GM19099 (cell line): ENCODE results near the gene MRPL17.

Experiments
- POLR2A ChIP-seq: IDR thresholded peaks from 3 replicates; pipeline ENCODE4 v1.6.1; 2011; ENCODE audit warnings: low read depth; ENCODE audit not compliant: insufficient read length; ENCODE audit errors: extremely low read depth

Gene MRPL17

DNA sequence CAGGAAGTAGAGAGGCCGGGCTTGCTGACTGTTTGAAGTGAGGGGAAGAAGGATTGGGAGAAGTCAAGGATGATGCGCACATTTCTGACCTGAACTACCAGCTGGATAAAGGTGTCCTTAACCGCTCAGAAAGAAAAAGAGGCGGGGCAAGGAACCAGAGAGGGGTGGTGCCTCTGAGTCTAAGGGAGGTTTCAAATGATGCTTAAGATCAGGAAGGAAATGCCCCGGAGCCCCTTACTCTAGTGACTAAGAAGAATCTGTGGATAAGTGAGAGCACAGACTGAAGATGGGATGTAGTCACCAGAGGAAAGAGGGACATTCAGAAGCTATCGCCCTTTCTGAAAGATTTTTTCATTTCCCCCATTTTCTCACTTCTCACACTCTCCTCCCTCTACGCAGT lies 40.2 kb downstream of the MRPL17 start:
- no peak for TF ChIP-seq POLR2A

DNA sequence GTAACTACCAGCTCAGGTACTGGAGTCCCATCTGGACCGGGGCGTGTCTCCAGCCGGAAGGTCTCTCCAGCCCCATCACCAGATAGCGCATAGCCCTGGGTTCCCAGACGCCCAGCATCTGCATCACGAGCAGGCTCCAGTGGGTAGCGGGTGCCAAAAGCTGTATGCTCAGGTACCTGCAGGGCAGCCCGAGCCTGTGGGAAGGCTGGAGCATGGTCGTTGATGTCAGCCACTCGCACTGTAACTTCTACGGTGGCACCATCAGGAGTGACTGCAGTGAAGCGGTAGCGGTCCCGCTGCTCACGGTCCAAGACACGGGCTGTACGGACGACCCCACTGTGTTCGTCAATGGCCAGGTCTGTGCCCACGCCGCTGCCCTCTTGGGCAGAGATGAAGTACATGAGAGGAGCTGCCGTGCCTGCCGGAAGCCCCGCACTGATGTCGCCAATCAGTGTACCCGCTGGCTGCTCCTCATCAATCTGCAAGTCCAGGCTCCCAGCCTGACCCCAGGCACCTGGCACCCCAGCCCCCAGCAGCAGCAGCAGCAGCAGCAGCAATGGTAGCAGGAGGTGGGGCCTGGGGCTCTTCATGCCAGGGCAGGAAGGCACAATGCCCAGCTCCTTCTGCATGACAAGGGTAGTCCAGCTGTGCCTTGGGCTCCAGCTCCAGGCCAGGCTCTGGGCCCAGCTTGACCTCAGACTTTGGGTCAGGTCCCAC lies 42.0 kb downstream of the MRPL17 start:
- no peak for TF ChIP-seq POLR2A

DNA sequence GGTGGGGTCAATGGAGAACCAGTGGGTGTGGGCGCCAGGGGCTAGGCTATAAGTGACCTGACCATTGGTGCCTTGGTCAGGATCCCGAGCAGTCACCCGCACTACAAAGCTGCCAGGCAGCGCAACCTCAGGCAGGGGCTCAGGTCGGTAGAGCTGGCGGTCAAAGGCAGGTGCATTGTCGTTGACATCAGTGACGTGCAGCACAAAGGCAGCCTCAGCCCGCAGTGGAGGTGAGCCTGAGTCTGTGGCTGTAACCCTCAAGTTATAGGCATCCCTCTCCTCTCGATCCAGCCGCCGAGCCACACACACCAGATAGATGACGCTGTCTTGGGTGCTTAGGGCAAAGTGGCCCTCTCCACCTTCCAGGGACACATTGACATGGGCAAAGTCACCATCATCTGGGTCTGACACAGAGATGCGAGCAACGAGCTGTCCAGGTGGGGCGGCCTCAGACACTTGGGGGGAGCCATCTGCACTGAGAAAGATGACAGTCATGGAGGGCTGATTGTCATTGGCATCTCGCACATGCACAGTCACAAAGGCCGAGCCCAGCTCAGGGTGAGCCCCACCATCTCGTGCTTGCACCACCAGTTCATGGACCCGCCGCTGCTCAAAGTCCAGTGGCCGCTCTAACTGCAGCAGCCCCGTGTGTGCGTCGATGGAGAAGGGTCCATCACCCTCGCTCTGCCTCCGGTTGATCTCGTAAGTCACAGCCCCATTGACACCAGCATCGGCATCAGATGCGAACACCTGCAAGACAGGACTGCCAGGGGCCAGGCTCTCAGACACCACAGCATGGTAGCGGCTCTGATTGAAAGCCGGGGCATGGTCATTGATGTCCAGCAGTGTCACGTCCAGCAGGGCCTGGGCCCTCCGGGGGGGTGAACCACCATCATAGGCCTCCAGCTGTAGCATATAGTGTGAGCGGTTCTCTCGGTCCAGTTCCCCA lies 42.8 kb downstream of the MRPL17 start:
- TF ChIP-seq POLR2A, result no peak

DNA sequence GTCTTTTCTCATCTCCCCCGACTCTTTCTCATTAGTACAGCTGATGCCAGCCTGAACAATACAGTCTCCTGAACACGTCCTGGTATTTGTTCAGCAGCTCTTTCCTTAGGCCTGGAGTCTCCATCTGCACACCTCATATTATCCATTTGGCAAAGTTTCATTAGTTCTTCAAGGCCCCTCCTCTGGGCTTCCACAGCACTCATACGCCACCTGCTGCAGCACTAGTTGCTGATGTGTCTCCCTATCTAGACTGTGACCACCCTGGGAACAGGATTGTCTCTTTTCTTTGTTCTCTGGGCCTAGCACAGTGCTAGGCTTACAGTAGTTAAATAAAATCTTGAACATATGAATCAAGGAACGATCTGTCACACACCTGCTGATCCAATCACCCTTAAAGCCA lies 44.7 kb downstream of the MRPL17 start:
- TF ChIP-seq POLR2A, result no peak

DNA sequence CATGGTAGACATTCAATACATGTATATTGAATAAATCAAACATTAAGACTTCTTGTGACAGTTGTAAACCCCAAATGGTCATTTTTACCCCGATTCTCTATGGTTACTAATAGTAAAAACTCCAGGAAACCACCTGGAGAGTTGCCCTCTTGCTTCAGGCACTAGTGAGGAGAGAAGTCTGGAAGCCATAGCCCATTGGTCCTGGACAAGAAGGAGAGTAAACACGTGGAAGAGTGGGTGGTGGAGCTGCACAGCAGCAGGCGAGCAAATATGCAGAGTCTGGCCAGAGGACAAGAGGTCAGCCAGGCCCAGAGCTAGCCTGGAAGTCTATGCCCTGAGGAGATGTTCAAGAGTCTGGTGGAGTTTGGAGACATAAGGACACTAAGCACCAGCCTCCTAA lies 45.3 kb downstream of the MRPL17 start:
- TF ChIP-seq POLR2A, result no peak

DNA sequence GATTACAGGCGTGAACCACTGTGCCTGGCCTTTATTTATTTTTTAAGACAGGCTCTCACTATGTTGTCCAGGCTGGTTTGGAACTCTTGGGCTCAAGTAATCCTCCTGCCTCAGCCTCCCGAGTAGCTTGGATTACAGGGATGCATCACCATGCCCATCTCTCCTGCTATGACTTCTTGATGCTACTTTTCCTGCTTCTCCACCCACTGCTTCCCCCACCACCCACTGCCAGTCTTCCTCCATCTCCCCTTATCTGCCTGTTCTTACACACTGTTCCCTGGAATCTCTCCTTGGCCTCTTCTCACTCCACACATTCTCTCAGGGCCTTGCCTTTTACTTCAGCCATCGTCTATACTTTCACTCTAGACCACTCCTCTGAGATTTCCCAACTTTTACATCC lies 46.7 kb downstream of the MRPL17 start:
- TF ChIP-seq POLR2A, result no peak

DNA sequence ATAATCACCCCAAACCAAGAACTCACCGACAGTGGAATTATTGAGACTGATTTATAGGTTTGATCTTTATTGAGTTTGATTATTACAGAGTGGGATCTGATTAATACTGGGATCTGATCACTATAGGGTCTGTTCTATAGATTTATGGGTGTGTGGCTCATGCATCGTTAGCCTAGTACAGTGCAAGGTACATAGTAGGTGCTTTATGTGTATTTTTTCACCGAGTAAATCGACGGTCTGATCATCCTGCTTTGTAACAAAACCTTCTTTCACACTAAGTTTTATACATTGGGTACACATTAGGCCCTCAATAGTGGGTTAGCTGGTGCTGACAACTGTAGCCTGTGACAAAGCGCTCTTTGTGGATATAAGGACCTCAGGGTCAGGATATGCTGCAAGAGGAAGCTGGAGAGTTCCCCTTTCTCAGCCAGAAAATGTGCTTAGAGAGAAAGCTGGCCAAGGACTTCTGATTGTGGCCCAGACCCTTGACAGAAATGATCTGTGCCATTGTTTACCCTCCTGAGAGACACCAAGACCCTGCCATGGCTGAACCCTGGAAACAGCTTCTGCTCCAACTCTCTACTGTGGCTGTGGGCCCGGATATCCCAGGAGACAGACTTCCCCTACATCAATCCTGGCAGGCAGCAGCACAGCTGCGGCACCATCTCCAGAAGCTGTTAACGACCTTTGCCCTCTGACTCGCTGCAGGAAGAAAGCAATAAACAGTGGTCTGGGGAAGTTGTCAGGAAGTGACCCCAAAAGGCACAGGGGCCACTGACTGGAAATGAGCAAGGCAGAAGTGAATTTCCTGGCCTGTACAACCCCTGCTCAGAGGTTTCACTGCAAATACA lies 47.8 kb downstream of the MRPL17 start:
- no peak for TF ChIP-seq POLR2A

DNA sequence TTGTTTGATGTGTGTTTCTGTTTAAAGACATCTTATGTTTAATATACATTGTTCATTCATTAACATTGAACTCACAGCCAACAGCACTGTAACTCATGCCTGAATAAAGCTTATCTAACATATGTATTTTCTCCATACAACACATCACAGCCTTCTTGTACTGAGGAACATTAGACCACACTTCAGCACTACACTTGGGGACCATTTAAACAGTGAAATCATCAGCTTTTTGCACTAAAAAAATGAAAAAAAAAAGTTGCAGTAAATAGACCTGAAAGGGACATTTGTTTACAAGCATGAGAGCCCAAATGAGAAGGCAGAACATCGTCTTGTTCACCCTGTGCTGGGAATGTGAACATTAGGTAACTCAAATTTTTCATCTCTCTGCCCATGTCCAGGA lies 48.6 kb downstream of the MRPL17 start:
- no peak for TF ChIP-seq POLR2A

DNA sequence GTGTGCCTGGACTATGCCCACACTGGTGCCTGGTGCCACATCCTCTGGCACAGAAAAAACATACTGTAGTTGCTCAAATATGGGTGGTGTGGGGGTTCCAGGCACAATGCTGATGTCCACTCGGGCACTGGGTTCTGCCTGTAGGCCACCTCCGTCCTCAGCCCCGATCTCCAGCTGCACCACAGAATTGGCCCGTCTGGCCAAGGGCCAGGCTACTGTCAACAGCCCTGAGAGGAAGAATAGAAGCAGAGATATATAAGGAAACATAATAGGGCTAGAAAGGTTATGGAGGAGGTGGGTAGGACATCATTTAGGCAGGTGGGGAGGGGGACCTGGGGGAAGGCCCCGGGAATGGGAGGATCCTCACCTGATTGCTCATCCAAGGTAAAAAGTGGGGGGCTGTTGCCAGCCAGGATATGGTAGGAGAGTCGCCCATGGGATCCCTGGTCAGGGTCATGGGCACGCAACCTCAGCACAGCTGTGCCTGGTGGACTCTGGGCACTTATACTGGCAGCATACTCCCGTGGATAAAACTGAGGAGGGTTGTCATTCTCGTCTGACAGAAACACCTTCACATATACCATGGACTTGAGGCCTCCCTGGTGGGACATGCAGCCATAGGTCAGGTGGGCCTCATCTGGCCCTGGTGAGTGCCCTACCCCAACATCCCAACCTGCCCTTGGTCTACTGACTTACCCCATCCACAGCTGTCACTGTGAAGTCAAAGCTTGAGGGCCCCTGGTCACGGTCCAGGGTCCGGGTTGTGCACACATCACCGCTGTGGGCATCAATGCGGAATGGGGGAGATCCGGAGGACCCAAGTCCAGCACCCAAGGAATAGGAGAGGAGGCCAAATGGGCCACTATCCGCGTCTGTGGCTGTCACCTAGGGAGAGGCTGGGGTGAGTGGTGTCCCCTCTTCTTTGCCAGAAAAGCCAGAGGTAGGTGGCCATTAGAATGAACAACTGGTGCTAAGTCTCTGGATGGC lies 49.4 kb downstream of the MRPL17 start:
- TF ChIP-seq POLR2A, result no peak

DNA sequence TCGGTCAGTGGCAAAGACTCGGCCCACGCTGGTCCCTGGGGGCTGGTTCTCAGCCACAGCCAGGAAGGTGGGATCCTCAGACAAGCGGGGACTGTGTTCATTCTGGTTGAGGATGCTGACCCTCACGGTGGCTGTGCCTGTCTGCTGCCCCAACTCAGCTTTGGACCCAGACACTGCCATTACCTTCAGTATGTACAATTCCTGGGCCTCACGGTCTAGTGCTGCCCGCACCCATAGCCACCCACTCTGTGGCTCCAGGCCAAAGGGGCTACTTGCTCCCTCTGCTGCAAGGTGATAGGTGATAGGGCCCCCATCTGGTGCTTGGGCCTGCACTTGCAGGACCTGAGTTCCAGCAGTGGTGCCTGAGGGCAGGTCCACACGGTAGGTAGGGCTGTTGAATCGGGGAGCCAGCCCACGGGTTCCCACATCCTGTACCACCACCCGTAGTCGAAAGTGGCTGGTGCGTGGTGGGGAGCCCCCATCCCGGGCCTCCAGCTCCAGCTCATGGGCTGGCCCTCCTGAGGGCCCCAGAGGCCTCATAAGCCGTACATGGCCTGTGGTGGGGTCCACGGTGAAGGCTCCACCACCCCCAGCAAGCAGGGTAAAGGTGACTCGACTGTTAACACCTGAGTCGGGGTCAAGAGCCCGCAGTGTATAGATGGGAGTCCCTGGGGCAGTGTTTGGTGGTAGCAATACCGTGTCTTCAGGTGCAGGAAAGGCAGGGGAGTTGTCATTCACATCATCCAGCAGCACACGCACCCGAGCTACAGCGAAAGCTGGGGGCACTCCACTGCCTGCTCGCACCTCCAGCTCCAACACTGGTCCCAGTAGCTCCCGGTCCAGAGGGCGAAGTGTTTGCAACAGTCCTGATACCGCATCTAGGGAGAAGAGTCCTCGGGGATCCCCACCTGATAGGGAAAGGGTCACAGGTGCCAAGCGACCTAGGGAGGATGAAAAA lies 50.7 kb downstream of the MRPL17 start:
- TF ChIP-seq POLR2A, result no peak

DNA sequence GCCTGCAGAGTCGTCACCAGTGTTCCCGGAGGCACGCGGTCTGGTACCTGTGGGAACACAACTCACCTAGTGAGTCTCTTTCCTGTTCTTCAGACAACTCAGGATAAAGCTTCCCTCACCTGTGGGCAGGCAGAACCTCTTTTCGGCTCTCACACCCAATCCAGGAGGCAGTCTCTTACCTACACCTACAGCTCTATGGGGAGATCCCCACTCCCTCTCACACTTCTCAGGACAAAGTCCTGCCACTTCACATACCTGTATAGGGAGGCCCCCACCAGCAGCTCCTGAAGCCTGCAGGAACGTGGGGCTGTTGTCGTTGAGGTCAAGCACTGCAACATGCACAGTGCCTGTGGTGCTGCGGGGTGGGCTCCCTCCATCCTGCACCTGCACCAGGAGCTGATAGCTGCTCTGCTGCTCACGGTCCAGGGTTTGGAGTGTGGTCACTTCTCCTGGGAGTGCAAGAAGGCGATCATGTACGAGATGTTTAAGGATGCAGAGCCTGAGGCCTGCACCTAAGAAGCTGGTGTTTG lies 51.7 kb downstream of the MRPL17 start:
- no peak for TF ChIP-seq POLR2A

DNA sequence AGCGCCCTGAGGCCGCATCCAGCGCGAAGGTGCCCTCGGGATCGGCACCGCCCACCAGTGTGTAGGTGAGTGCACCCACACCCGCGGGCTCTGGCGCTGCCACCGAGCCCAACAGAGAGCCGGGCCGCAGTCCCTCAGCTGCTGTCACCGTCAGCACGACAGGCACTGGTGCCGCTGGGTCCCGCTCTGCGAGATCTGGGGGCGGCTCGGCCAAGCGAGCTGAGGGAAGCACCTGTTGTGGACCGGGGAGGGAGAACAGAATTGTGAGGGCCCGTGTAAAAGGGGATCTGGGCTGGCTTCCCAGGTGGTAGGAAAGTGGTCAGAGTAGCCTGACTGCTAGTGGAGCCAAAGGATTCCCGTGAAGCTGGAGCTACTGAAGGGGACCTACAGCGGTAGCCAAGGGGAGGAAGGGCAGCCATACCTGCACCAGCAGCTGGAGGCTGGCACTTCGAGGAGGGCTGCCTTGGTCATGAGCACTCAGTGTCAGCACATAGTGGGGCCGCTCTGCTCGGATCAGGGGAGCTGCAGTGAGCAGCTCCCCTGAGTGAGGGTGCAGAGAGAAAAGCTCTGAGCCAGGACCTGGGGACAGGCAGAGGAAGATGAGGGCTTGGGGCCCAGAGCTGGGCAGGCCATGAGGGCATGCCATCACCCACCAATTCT lies 52.4 kb downstream of the MRPL17 start:
- TF ChIP-seq POLR2A, result no peak
